Activated T-helper 1 cell treated with anti-CD3 and anti-CD28 coated beads, Interleukin-12 subunit alpha, Interleukin-12 subunit beta, Interleukin-2, Interleukin-4 antibody, amounts not matched to agents 30 ng/mL and 10 ng/mL and 1 ng/mL, durations not matched to agents 14 hours and 24 hours and 36 hours (primary cell): ENCODE data around the gene PROSER2. TPM values are rescaled to one million over a fixed set of nuclear protein-coding genes. Genes with fewer than 3 reads are reported as not detected.

Experiments
- DNase-seq: peaks from one replicate; pipeline ENCODE4 v3.0.0; 2021; ENCODE audit warnings: low spot score
- H3K27ac Mint-ChIP-seq: one replicate; pipeline ENCODE4 v1.8.0; 2021; ENCODE audit warnings: mild to moderate bottlenecking, mixed read lengths
- H3K27me3 Mint-ChIP-seq: one replicate; pipeline ENCODE4 v1.8.0; 2022; ENCODE audit warnings: mild to moderate bottlenecking, moderate library complexity, mixed read lengths; ENCODE audit not compliant: insufficient read depth
- H3K36me3 Mint-ChIP-seq: one replicate; pipeline ENCODE4 v1.8.0; 2021; ENCODE audit warnings: low read depth, mixed read lengths
- H3K4me1 Mint-ChIP-seq: one replicate; pipeline ENCODE4 v1.8.0; 2021; ENCODE audit warnings: low read depth, mixed read lengths
- H3K4me3 Mint-ChIP-seq: one replicate; pipeline ENCODE4 v1.8.0; 2021; ENCODE audit warnings: mild to moderate bottlenecking, moderate library complexity, mixed read lengths
- H3K9me3 Mint-ChIP-seq: one replicate; pipeline ENCODE4 v1.8.0; 2021; ENCODE audit warnings: mixed read lengths
- intact Hi-C: fragments of 100-400 bp; cut with micrococcal nuclease; formaldehyde crosslinking; loops from one replicate; pipeline ENCODE4 v1.15.1; 2024
- total RNA-seq: library from RNA; stranded (reverse); gene quantifications from 2 replicates; pipeline ENCODE4 v1.2.3, GENCODE V29; 2022

Gene PROSER2
- total RNA-seq, 1 donor from 2014 or later, result 0.39 TPM

GRCh38 chr10:11907914-11908313 is 84.8 kb downstream of the PROSER2 start:
- H3K9me3 Mint-ChIP-seq, result no peaks in the 10 kb centered on the region
- H3K4me1 Mint-ChIP-seq, result peaks cover 5% of the 10 kb centered on the region
- H3K36me3 Mint-ChIP-seq, result no peaks in the 10 kb centered on the region
- no peak for DNase-seq
- H3K27ac Mint-ChIP-seq, result no peak overlapping the region
- intact Hi-C loops, result no loop called here
- no peaks in the 10 kb centered on the region for H3K27me3 Mint-ChIP-seq
- no peak overlapping the region for H3K4me3 Mint-ChIP-seq

- intact Hi-C loops, result no loop called here
- Mint-ChIP-seq H3K36me3 (no peaks in the 10 kb centered on the region), H3K4me1 (peaks cover 5% of the 10 kb centered on the region), H3K4me3 (no peak overlapping the region), H3K27ac (no peak overlapping the region), H3K9me3 (no peaks in the 10 kb centered on the region), H3K27me3 (no peaks in the 10 kb centered on the region)
- no peak for DNase-seq
Observed at GRCh38 chr10:11908536-11908935, 85.4 kb downstream of the PROSER2 start.

GRCh38 chr10:11908991-11909390 is 85.8 kb downstream of the PROSER2 start:
- Mint-ChIP-seq H3K4me1 (peaks cover 5% of the 10 kb centered on the region), H3K36me3 (no peaks in the 10 kb centered on the region), H3K4me3 (no peak overlapping the region), H3K27me3 (no peaks in the 10 kb centered on the region), H3K27ac (no peak overlapping the region), H3K9me3 (no peaks in the 10 kb centered on the region)
- no peak for DNase-seq
- intact Hi-C loops, result no loop called here

GRCh38 chr10:11909618-11910017 is 86.5 kb downstream of the PROSER2 start:
- no peaks in the 10 kb centered on the region for H3K9me3 Mint-ChIP-seq

GRCh38 chr10:11910102-11910501 is 86.9 kb downstream of the PROSER2 start:
- intact Hi-C loops, result no loop called here
- H3K4me1 Mint-ChIP-seq, result peaks cover 5% of the 10 kb centered on the region
- H3K9me3 Mint-ChIP-seq, result no peaks in the 10 kb centered on the region
- no peaks in the 10 kb centered on the region for H3K27me3 Mint-ChIP-seq
- H3K4me3 Mint-ChIP-seq, result no peak overlapping the region
- H3K36me3 Mint-ChIP-seq, result no peaks in the 10 kb centered on the region
- no peak overlapping the region for H3K27ac Mint-ChIP-seq
- no peak for DNase-seq

More at GRCh38 chr10:11909618-11910017, 86.5 kb downstream of the PROSER2 start:
- DNase-seq, result no peak
- peaks cover 5% of the 10 kb centered on the region for H3K4me1 Mint-ChIP-seq
- H3K36me3 Mint-ChIP-seq, result no peaks in the 10 kb centered on the region
- intact Hi-C loops, result no loop called here
- H3K27ac Mint-ChIP-seq, result no peak overlapping the region
- H3K4me3 Mint-ChIP-seq, result no peak overlapping the region
- H3K27me3 Mint-ChIP-seq, result no peaks in the 10 kb centered on the region

DNA sequence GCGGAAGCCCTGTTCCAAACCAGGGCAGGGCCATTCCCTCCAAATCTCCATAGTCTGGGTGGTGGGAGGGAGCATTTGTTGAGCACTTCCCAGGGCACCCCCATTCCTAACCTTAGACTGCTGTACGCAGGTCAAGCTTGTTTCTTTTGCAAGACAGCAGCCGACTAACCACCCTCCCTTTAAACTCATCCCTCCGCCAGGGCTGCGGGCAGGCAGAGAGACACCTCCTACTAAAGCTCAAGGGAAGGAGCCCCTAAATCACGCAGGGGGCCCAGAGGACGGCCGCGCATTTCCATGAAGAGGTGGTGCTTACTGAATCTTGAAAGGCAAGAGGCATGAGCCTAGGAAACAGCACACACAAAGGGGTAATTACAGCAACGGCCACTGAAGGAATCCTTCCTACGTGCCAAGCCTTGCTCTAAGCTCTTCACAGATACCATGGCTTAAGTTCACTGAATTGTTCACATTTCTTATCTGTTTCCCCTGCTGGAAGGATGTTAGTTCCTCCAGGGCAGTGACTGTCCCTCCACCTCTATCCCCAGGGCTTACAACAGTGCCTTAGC is 90.0 kb downstream of the PROSER2 start:
- Mint-ChIP-seq H3K36me3 (no peaks in the 10 kb centered on the region), H3K27me3 (no peaks in the 10 kb centered on the region), H3K4me1 (no peaks in the 10 kb centered on the region), H3K4me3 (no peak overlapping the region), H3K9me3 (no peaks in the 10 kb centered on the region), H3K27ac (no peak overlapping the region)
- intact Hi-C loops, result no loop called here
- DNase-seq, result no peak

GRCh38 chr10:11918384-11918783 is 95.2 kb downstream of the PROSER2 start:
- intact Hi-C loops, result no loop called here
- H3K9me3 Mint-ChIP-seq, result no peaks in the 10 kb centered on the region
- no peak overlapping the region for H3K4me3 Mint-ChIP-seq
- H3K36me3 Mint-ChIP-seq, result peaks cover 26% of the 10 kb centered on the region
- no peak overlapping the region for H3K27ac Mint-ChIP-seq
- H3K4me1 Mint-ChIP-seq, result no peaks in the 10 kb centered on the region
- no peaks in the 10 kb centered on the region for H3K27me3 Mint-ChIP-seq
- no peak for DNase-seq

DNA sequence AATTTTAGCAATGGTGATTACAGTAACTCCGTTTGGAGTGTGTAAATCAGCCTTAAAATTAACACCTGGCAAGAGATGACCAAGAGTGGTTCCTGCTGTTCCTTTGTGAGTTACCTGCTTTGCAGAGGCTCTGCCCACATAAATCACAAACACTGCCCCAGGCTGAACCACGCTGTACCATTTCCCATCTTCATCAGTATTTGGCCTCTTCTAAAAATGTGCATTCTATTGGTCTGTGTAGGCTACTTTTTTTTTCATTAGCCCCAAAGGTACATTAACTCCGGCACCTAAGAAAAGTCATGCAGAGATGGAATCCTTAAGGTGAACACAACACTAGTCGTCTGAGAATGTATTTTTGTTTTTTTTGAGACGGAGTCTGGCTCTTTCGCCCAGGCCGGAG is 96.1 kb downstream of the PROSER2 start:
- Mint-ChIP-seq H3K27me3 (no peaks in the 10 kb centered on the region), H3K9me3 (no peaks in the 10 kb centered on the region), H3K27ac (no peak overlapping the region), H3K36me3 (peaks cover 26% of the 10 kb centered on the region), H3K4me1 (no peaks in the 10 kb centered on the region), H3K4me3 (no peak overlapping the region)
- intact Hi-C loops, result no loop called here
- no peak for DNase-seq

Other genes starting within 250 kb of the PROSER2 start
- 0.64 and 0.78 TPM in 2 replicates for gene USP6NL, start 211.7 kb upstream of the PROSER2 start, total RNA-seq
- gene ECHDC3, start 81.0 kb upstream of the PROSER2 start, total RNA-seq, result 0.15 and 0.18 TPM in 2 replicates
- 38.9 and 43.6 TPM in 2 replicates for gene UPF2, start 219.5 kb downstream of the PROSER2 start, total RNA-seq
- gene DHTKD1, start 245.6 kb downstream of the PROSER2 start, total RNA-seq, result 19.9 and 22.6 TPM in 2 replicates